Ovary (tissue), 9 donors: ENCODE data around the gene FAM193B. TPM values are rescaled to one million over a fixed set of nuclear protein-coding genes. Genes with fewer than 3 reads are reported as not detected.

Experiments used
- DNase-seq, 5 donors: peaks; one replicate each; pipeline ENCODE4 v3.0.0-alpha.2; 2019 to 2020
- H3K27ac ChIP-seq, 2 donors: fragments of 200-600 bp; one replicate each; pipeline versions ENCODE4 v1.5.1 to v1.8.0; 2019 to 2022
- H3K27me3 ChIP-seq: fragments of 200-600 bp; one replicate; pipeline ENCODE4 v1.8.0; 2022
- H3K36me3 ChIP-seq: fragments of 200-600 bp; sonication (generic); one replicate; pipeline ENCODE4 v1.5.1; 2019
- H3K4me1 ChIP-seq: one replicate; pipeline ENCODE4 v1.8.1; 2013; ENCODE audit warnings: mild to moderate bottlenecking, moderate library complexity; ENCODE audit not compliant: insufficient read depth
- H3K4me3 ChIP-seq: fragments of 200-600 bp; sonication (generic); one replicate; pipeline ENCODE4 v1.5.1; 2017
- H3K9me3 ChIP-seq, 2 donors: fragments of 200-600 bp in 1 of 2; sonication (generic) in 1 of 2; one replicate each; pipeline versions ENCODE4 v1.5.1 to v1.8.1; 2013 to 2019; ENCODE audit warnings: mild to moderate bottlenecking in 1 of 2, moderate library complexity in 1 of 2
- EP300 ChIP-seq: sonication (generic); formaldehyde crosslinking; IDR thresholded peaks from one replicate; pipeline ENCODE4 v1.6.1; 2017; ENCODE audit warnings: antibody characterized with exemption
- POLR2A ChIP-seq: fragments of 450-650 bp; IDR thresholded peaks from one replicate; pipeline ENCODE4 v1.6.1; 2017; ENCODE audit warnings: antibody characterized with exemption, mild to moderate bottlenecking, moderate library complexity
- WGBS, 3 donors: extraction: QIAGEN DNeasy Blood & Tissue Kit in 1 of 3; methylation state at CpG; one replicate each; pipeline versions ENCODE4 v1.1.5 to v1.1.7; 2013 to 2017; 5-methylcytosine and 5-hydroxymethylcytosine counted together
- intact Hi-C, 4 donors: fragments of 100-400 bp; cut with DNase I; formaldehyde crosslinking; loops; one replicate each; pipeline versions ENCODE4 v1.11.0 to v1.15.1; 2022 to 2023
- polyA plus RNA-seq, 2 donors: library from polyadenylated mRNA; stranded (reverse); fragments of 200-250 nt in 1 of 2; fragments of 350-450 nt in 1 of 2; fragmentation: Illumina TruSeq in 1 of 2; extraction: RNeasy Lipid Tissue Mini Kit (QIAGEN cat#74804) in 1 of 2; gene quantifications; one replicate each; pipeline ENCODE4 v1.2.3, GENCODE V29; 2013 to 2014
- total RNA-seq, 7 donors: library from RNA; depleted of rRNA in 2 of 7; stranded (reverse); fragments of >200 nt in 2 of 7; fragmentation: NEBNext Ultra II Directional in 3 of 7; extraction: Animal tissue kit (Norgen Biotek cat#: 25700) in 3 of 7; gene quantifications; one replicate each; pipeline versions ENCODE4 v1.1.0 to v1.2.4, GENCODE V29; 2016 to 2023
- TF ChIP-seq, protein P1 (sequence below), 3 donors: fragments of 450-650 bp in 2 of 3; fragments of 200-600 bp in 1 of 3; IDR thresholded peaks; one replicate each; pipeline versions ENCODE4 v1.5.1 to v1.8.0; 2016 to 2022; ENCODE audit warnings: antibody characterized with exemption in 3 of 3, mild to moderate bottlenecking in 1 of 3
- donor health status: DM: no; HTN: no; CAD: no; lungs with moderate emphysema.
- donor health status: DM: no; HTN: no; CAD: no.
- donor health status: Bipolar disorder and iron deficiency.
- donor health status: DM: yes; HTN: yes; CAD: no.
- donor health status: DM: no; HTN: no; CAD: no.
- donor health status: DM: yes; HTN: yes; CAD: no.

Gene FAM193B
- total and polyA plus RNA-seq, 9 donors, result 14.8 to 77.6 (median 64.3) TPM

- Histone ChIP-seq H3K36me3 (no peaks in the 10 kb centered on the region), H3K4me1 (peaks cover 5% of the 10 kb centered on the region), H3K9me3 (no peaks in the 10 kb centered on the region), H3K27ac (no peak overlapping the region), H3K27me3 (no peaks in the 10 kb centered on the region), H3K4me3 (no peak overlapping the region)
- TF ChIP-seq EP300, result no peak
- no peak for TF ChIP-seq POLR2A
- TF ChIP-seq, protein P1, sequence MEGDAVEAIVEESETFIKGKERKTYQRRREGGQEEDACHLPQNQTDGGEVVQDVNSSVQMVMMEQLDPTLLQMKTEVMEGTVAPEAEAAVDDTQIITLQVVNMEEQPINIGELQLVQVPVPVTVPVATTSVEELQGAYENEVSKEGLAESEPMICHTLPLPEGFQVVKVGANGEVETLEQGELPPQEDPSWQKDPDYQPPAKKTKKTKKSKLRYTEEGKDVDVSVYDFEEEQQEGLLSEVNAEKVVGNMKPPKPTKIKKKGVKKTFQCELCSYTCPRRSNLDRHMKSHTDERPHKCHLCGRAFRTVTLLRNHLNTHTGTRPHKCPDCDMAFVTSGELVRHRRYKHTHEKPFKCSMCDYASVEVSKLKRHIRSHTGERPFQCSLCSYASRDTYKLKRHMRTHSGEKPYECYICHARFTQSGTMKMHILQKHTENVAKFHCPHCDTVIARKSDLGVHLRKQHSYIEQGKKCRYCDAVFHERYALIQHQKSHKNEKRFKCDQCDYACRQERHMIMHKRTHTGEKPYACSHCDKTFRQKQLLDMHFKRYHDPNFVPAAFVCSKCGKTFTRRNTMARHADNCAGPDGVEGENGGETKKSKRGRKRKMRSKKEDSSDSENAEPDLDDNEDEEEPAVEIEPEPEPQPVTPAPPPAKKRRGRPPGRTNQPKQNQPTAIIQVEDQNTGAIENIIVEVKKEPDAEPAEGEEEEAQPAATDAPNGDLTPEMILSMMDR (IDR thresholded peaks at IDR 0.05), result no peak
- no peak for DNase-seq
- 92% methylated on average over 11 of the region's 11 CpGs for WGBS, 3 donors
- intact Hi-C loops, result no loop called here
These were observed 39.8 kb downstream of the FAM193B start for GRCh38 chr5:177514541-177514940.

GRCh38 chr5:177513500-177513899, 40.9 kb downstream of the FAM193B start:
- Histone ChIP-seq H3K4me1 (peaks cover 5% of the 10 kb centered on the region), H3K9me3 (no peaks in the 10 kb centered on the region), H3K27me3 (no peaks in the 10 kb centered on the region), H3K36me3 (no peaks in the 10 kb centered on the region), H3K27ac (no peak overlapping the region), H3K4me3 (no peak overlapping the region)
- TF ChIP-seq POLR2A, result no peak
- TF ChIP-seq, protein P1 (IDR thresholded peaks at IDR 0.05), result no peak
- no peak for TF ChIP-seq EP300
- 93 to 95% (median 94%) methylated on average over 15 of the region's 15 CpGs for WGBS, 3 donors
- intact Hi-C loops, result no loop called here
- DNase-seq, result no peak

- no peak for TF ChIP-seq POLR2A
- TF ChIP-seq EP300, result no peak
- TF ChIP-seq, protein P1 (IDR thresholded peaks at IDR 0.05), result no peak
- intact Hi-C loops, result no loop called here
- Histone ChIP-seq H3K9me3 (no peaks in the 10 kb centered on the region), H3K27ac (no peak overlapping the region), H3K4me1 (peaks cover 5% of the 10 kb centered on the region), H3K36me3 (no peaks in the 10 kb centered on the region), H3K27me3 (no peaks in the 10 kb centered on the region), H3K4me3 (no peak overlapping the region)
- WGBS, 3 donors, result 82 to 92% (median 86%) methylated on average over 16 of the region's 16 CpGs
- DNase-seq, result no peak
These were observed 41.5 kb downstream of the FAM193B start for GRCh38 chr5:177512736-177513380.

DNA sequence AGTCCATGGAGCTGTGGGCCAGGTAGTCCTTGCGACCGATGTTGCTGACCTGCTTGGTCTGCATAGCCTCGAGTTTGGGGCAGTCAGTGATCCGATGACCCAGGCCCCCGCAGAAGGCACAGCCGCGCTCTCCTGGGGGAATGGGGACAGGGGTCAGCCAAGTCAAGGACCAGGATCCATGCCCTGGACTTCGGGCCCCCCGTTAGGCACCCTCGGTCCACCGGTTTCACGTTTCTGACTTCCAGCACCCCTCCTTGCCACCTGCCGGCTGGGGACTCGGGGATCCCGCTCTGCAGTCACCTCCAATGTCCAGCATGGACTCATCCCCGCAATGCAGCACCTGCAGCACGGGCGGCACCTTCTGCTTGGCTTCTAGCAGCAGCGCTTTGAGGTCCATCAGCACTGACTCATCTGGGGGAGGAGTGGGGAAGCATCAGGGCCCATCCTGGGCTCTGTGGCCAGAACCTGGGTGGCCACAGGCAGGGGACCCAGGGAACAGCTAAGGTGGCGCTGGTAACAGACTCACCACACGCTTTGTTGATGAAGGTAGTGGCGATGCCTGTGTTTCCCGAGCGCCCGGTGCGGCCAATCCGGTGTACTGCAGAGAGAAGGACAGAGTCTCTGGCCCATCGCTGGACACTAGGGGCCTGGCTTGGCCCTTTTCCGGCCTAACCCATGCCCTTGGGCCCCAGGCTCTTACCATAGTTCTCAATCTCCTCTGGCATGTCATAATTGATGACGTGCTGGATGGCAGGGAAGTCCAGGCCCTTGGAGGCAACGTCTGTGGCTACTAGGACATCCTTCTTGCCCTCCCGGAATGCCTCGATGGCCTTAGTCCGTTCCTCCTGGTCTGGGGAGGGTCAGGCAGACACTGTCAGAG, 42.3 kb downstream of the FAM193B start:
- DNase-seq, result no peak
- Histone ChIP-seq H3K27me3 (no peaks in the 10 kb centered on the region), H3K9me3 (no peaks in the 10 kb centered on the region), H3K4me3 (no peak overlapping the region), H3K27ac (no peak overlapping the region), H3K4me1 (peaks cover 5% of the 10 kb centered on the region), H3K36me3 (no peaks in the 10 kb centered on the region)
- intact Hi-C loops, result no loop called here
- no peak for TF ChIP-seq POLR2A
- TF ChIP-seq, protein P1 (IDR thresholded peaks at IDR 0.05), result no peak
- TF ChIP-seq EP300, result no peak
- WGBS, 3 donors, result 89 to 92% (median 90%) methylated on average over 32 to 34 of the region's 34 CpGs
